ENCODE results near the gene MAPKAPK2.

DNA sequence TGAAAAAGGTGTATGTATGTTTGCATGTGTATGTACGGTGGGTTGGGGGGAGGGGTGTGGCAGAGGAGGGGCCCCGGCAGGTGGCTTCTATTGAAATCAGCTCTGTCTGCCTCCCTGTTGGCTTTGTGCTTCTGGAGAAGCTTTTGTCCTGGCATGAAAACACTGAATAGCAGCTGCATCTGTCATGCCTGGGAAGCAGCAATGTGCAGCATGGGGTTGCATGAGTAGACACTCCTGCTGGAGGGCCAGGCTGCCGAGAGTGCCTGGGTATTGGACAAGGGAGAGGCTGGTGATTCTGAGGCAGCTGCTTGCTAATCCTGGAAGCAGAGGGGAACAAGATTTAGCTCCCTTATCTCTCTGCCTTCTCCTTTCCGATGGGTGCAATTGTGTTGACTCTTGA is 20.5 kb downstream of the MAPKAPK2 start:
- TF ChIP-seq, protein P1, sequence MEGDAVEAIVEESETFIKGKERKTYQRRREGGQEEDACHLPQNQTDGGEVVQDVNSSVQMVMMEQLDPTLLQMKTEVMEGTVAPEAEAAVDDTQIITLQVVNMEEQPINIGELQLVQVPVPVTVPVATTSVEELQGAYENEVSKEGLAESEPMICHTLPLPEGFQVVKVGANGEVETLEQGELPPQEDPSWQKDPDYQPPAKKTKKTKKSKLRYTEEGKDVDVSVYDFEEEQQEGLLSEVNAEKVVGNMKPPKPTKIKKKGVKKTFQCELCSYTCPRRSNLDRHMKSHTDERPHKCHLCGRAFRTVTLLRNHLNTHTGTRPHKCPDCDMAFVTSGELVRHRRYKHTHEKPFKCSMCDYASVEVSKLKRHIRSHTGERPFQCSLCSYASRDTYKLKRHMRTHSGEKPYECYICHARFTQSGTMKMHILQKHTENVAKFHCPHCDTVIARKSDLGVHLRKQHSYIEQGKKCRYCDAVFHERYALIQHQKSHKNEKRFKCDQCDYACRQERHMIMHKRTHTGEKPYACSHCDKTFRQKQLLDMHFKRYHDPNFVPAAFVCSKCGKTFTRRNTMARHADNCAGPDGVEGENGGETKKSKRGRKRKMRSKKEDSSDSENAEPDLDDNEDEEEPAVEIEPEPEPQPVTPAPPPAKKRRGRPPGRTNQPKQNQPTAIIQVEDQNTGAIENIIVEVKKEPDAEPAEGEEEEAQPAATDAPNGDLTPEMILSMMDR (optimal IDR thresholded peaks at IDR 0.05 in 1 of 3, IDR thresholded peaks at IDR 0.05 in 1 of 3, conservative IDR thresholded peaks at IDR 0.05 in 1 of 3; ENCODE audit: extremely low read depth in 1 of 3, insufficient read depth in 2 of 3, low read length in 3 of 3), result no peak
- no peak for TF ChIP-seq EZH2 (IDR thresholded peaks at IDR 0.05; ENCODE audit: low read length)
